ENCODE results near the gene SLF2.
"Not testable (repeated sequence)": the region's sequence is repeated elsewhere in the genome, so short reads cannot be mapped to it uniquely, and the experiment has no call there.

Gene SLF2

GRCh38 chr10:100874702-100875483 lies 37.9 kb upstream of the SLF2 start:
- no peaks in the 10 kb centered on the region for H3K9me3 Mint-ChIP-seq
- intact Hi-C loops (cut with micrococcal nuclease): loop anchor here (5.0 kb wide), 1 partner anchor 313 kb away; no protein-coding TSS in a partner anchor
- no peaks in the 10 kb centered on the region for H3K4me1 Mint-ChIP-seq (ENCODE audit: low read depth)
- no peak overlapping the region for H3K27ac Mint-ChIP-seq
- peaks cover 29% of the 10 kb centered on the region for H3K27me3 Mint-ChIP-seq
- no peak overlapping the region for H3K4me3 Mint-ChIP-seq
- no peaks in the 10 kb centered on the region for H3K36me3 Mint-ChIP-seq (ENCODE audit: low read depth)

- Mint-ChIP-seq H3K4me1 (ENCODE audit: low read depth) (no peaks in the 10 kb centered on the region), H3K27ac (no peak overlapping the region), H3K36me3 (ENCODE audit: low read depth) (no peaks in the 10 kb centered on the region), H3K27me3 (peaks cover 29% of the 10 kb centered on the region), H3K4me3 (no peak overlapping the region), H3K9me3 (no peaks in the 10 kb centered on the region)
- intact Hi-C loops (cut with micrococcal nuclease): no loop called here
These were observed 37.1 kb upstream of the SLF2 start for GRCh38 chr10:100875484-100876166.

GRCh38 chr10:100876585-100877460 lies 35.9 kb upstream of the SLF2 start:
- Mint-ChIP-seq H3K4me1 (ENCODE audit: low read depth) (no peaks in the 10 kb centered on the region), H3K27ac (no peak overlapping the region), H3K36me3 (ENCODE audit: low read depth) (no peaks in the 10 kb centered on the region), H3K4me3 (no peak overlapping the region), H3K27me3 (peaks cover 35% of the 10 kb centered on the region), H3K9me3 (no peaks in the 10 kb centered on the region)
- intact Hi-C loops (cut with micrococcal nuclease): no loop called here

GRCh38 chr10:100877461-100877850 lies 35.3 kb upstream of the SLF2 start:
- no peak overlapping the region for H3K27ac Mint-ChIP-seq
- H3K4me1 Mint-ChIP-seq (ENCODE audit: low read depth): no peaks in the 10 kb centered on the region
- H3K27me3 Mint-ChIP-seq: peaks cover 36% of the 10 kb centered on the region
- no peaks in the 10 kb centered on the region for H3K36me3 Mint-ChIP-seq (ENCODE audit: low read depth)
- H3K4me3 Mint-ChIP-seq: no peak overlapping the region
- no peaks in the 10 kb centered on the region for H3K9me3 Mint-ChIP-seq
- intact Hi-C loops (cut with micrococcal nuclease): no loop called here

- no peak overlapping the region for H3K4me3 Mint-ChIP-seq
- H3K27me3 Mint-ChIP-seq: peaks cover 35% of the 10 kb centered on the region
- H3K9me3 Mint-ChIP-seq: no peaks in the 10 kb centered on the region
- no peaks in the 10 kb centered on the region for H3K36me3 Mint-ChIP-seq (ENCODE audit: low read depth)
- no peak overlapping the region for H3K27ac Mint-ChIP-seq
- H3K4me1 Mint-ChIP-seq (ENCODE audit: low read depth): no peaks in the 10 kb centered on the region
- intact Hi-C loops (cut with micrococcal nuclease): no loop called here
These were observed 34.4 kb upstream of the SLF2 start for GRCh38 chr10:100878291-100878910.

- Mint-ChIP-seq H3K27me3 (peaks cover 31% of the 10 kb centered on the region), H3K36me3 (ENCODE audit: low read depth) (no peaks in the 10 kb centered on the region), H3K9me3 (no peaks in the 10 kb centered on the region), H3K27ac (no peak overlapping the region), H3K4me1 (ENCODE audit: low read depth) (no peaks in the 10 kb centered on the region), H3K4me3 (no peak overlapping the region)
- intact Hi-C loops (cut with micrococcal nuclease): no loop called here
These were observed 32.9 kb upstream of the SLF2 start for GRCh38 chr10:100879741-100880360.

- H3K9me3 Mint-ChIP-seq: no peaks in the 10 kb centered on the region
- H3K4me3 Mint-ChIP-seq: no peak overlapping the region
These were observed 31.1 kb upstream of the SLF2 start for GRCh38 chr10:100881556-100882213.

GRCh38 chr10:100882252-100882651 lies 30.5 kb upstream of the SLF2 start:
- intact Hi-C loops (cut with micrococcal nuclease): no loop called here
- Mint-ChIP-seq H3K36me3 (ENCODE audit: low read depth) (no peaks in the 10 kb centered on the region), H3K4me1 (ENCODE audit: low read depth) (no peaks in the 10 kb centered on the region), H3K4me3 (no peak overlapping the region), H3K27me3 (peaks cover 29% of the 10 kb centered on the region), H3K9me3 (no peaks in the 10 kb centered on the region), H3K27ac (no peak overlapping the region)

More at GRCh38 chr10:100881556-100882213, 31.1 kb upstream of the SLF2 start:
- Mint-ChIP-seq H3K27ac (no peak overlapping the region), H3K27me3 (peaks cover 28% of the 10 kb centered on the region), H3K36me3 (ENCODE audit: low read depth) (no peaks in the 10 kb centered on the region), H3K4me1 (ENCODE audit: low read depth) (no peaks in the 10 kb centered on the region)
- intact Hi-C loops (cut with micrococcal nuclease): no loop called here

GRCh38 chr10:100882671-100883311 lies 30.0 kb upstream of the SLF2 start:
- intact Hi-C loops (cut with micrococcal nuclease): no loop called here
- H3K27me3 Mint-ChIP-seq: peaks cover 26% of the 10 kb centered on the region
- no peaks in the 10 kb centered on the region for H3K9me3 Mint-ChIP-seq
- no peaks in the 10 kb centered on the region for H3K4me1 Mint-ChIP-seq (ENCODE audit: low read depth)
- H3K4me3 Mint-ChIP-seq: no peak overlapping the region
- no peak overlapping the region for H3K27ac Mint-ChIP-seq
- no peaks in the 10 kb centered on the region for H3K36me3 Mint-ChIP-seq (ENCODE audit: low read depth)

GRCh38 chr10:100883312-100883821 lies 29.4 kb upstream of the SLF2 start:
- intact Hi-C loops (cut with micrococcal nuclease): no loop called here

GRCh38 chr10:100885611-100886010 lies 27.2 kb upstream of the SLF2 start:
- H3K36me3 Mint-ChIP-seq (ENCODE audit: low read depth); H3K4me1 Mint-ChIP-seq (ENCODE audit: low read depth); H3K27ac Mint-ChIP-seq; H3K4me3 Mint-ChIP-seq; intact Hi-C loops (cut with micrococcal nuclease); H3K9me3 Mint-ChIP-seq: not testable (repeated sequence)
- H3K27me3 Mint-ChIP-seq: peaks cover 42% of the 10 kb centered on the region

More at GRCh38 chr10:100883312-100883821, 29.4 kb upstream of the SLF2 start:
- H3K27me3 Mint-ChIP-seq: peaks cover 30% of the 10 kb centered on the region
- no peaks in the 10 kb centered on the region for H3K9me3 Mint-ChIP-seq
- H3K4me3 Mint-ChIP-seq: no peak overlapping the region
- H3K4me1 Mint-ChIP-seq (ENCODE audit: low read depth): no peaks in the 10 kb centered on the region
- H3K27ac Mint-ChIP-seq: no peak overlapping the region
- no peaks in the 10 kb centered on the region for H3K36me3 Mint-ChIP-seq (ENCODE audit: low read depth)

GRCh38 chr10:100886091-100886490 lies 26.7 kb upstream of the SLF2 start:
- intact Hi-C loops (cut with micrococcal nuclease): no loop called here

More at GRCh38 chr10:100886091-100886490, 26.7 kb upstream of the SLF2 start:
- H3K4me3 Mint-ChIP-seq: no peak overlapping the region
- no peaks in the 10 kb centered on the region for H3K36me3 Mint-ChIP-seq (ENCODE audit: low read depth)
- peaks cover 45% of the 10 kb centered on the region for H3K27me3 Mint-ChIP-seq
- H3K9me3 Mint-ChIP-seq: no peaks in the 10 kb centered on the region
- H3K4me1 Mint-ChIP-seq (ENCODE audit: low read depth): no peaks in the 10 kb centered on the region
- H3K27ac Mint-ChIP-seq: no peak overlapping the region
